ENCODE measurements around the gene PICALM.
A peak's percentile ranks its signal among the peaks of the same experiment; 100 is the strongest.

The PICALM gene

GRCh38 chr11:86043765-86044503, 24.9 kb downstream of the PICALM start:
- DNase-seq: no peak

DNA sequence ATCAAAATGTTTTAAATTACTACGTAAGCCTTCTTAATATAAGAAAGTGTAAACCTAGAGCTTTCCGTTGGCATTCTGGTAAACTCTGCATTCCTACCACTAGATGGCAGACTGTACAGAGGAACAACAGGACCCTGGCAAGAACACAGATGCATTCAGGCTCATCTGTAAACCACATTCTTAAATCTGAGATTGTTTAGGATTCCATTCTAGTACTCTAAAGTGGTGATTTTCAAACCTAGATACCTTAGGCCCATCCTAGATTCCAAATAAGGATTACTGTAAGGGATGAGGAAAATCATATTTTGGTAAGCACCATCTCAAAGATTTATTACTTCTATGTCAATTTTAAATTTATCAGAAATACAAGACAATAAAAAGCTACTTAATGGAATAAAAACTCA, 26.9 kb downstream of the PICALM start:
- DNase-seq: peak; percentile 86

DNA sequence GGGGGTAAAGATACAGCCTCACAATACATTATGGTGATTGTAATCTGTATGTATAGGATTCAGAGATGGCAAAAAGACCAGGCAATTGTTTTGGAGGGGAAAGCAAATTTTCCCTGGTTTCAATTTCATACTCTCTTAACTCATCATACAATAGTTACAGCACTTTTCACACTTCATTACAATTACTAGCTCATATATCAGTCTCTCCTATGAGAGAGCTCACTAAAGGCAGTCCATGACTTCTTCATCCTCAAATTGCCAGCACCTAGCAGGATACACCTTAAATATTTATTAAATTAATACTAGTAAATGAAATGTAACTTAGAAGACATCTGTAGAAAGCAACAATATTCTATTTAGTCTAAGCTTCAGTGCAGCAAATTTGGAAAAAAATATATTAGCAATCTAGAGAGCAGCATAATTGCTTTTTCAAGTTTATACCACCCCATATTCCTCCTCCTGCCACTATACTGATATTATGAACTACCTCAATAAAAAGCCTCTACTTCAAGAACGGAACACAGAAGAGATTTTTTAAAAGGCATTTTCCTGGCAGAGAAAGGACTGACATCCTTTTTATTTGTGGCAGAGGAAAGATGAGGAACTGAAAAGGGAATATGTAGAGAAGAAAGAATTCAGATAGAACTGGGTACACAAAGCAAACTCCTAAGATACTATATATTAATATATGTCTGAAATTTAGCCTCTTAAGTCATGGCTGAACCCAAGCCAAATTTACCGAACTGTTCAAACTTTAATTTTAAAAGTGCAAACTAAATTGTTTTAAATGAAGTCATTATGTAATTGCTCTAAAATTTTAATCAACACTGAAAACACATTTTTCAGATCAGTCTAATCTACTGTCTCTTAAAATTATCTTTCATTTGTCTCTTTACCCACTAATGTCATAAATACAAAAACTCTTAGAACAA, 27.7 kb downstream of the PICALM start:
- no peak for DNase-seq

DNA sequence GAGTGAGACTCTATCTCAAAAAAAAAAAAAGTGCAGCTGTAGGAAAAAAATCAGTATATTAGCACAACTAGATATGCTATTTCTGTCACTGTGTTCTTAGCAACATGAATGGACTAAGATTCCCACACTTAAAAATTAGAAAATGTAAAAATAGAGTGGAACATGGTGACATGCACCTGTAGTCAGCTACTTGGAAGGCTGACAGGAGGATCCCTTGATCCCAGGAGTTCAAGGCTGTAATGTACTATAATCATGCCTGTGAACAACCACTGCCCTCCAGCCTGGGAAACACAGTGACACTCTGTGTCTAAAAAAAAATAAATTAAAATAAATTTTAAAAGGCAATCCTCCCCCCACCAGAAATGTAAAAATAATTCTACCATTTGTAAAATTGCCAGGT, 29.8 kb downstream of the PICALM start:
- no peak for DNase-seq

DNA sequence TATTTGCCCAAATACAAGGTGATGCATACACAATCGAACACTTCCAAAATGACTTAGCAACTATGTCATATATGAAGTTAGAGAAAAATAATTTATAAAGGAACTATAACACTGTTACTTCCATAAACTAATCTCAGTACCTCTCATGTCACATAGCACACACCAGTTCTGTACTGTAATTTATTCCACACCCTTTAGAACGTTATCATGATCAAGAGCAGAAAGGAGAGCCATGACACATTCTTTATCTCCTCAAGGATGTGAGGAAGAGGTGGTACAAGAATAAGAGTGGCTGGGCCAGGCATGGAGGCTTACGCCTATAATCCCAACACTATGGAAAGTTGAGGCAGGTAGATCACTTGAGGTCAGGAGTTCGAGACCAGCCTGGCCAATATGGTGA, 31.1 kb downstream of the PICALM start:
- DNase-seq: no peak

GRCh38 chr11:86035920-86036319, 33.0 kb downstream of the PICALM start:
- no peak for DNase-seq

DNA sequence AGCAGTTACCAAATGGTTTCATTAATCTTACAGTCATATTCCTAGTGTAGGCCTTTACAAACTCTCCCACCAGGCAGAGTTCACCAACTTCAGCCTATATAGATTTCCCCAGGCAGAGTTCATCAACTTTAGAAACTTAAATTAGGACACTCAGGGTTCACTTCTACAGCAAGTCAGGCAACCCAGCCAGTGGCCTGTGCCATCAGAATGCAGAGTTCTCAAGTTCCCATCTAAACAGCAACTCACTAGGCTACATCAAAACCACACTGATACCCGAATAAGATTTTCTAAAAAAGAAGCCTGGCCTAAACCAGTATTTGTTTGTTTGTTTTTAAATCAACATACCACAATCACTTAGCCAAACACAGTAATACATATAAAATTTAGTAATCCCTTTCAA, 33.7 kb downstream of the PICALM start:
- DNase-seq: no peak

GRCh38 chr11:86034710-86035109, 34.2 kb downstream of the PICALM start:
- DNase-seq: no peak

- DNase-seq: no peak
Observed at GRCh38 chr11:86021377-86021776, 47.5 kb downstream of the PICALM start.

- no peak for DNase-seq
Observed at GRCh38 chr11:86018249-86018648, 50.6 kb downstream of the PICALM start.

GRCh38 chr11:86016451-86016850, 52.4 kb downstream of the PICALM start:
- DNase-seq: no peak

DNA sequence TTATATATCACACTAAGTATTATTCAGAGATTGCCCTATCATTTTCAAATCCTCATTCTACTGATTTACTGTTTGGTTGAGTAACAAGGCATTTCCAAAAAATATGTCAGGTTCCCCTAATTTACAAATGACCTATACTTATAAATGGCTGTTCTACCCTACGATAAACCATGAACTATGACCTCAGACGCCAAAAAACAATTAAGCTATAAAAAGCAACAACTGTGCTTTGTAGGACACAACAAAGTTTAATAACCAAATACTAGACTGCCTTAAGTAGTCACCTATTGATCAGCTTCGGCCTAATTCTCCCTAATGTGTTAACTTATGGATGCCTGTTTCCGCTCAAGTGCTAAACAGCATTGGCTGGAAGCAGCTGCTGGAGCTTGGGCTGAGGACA, 53.2 kb downstream of the PICALM start:
- no peak for DNase-seq

DNA sequence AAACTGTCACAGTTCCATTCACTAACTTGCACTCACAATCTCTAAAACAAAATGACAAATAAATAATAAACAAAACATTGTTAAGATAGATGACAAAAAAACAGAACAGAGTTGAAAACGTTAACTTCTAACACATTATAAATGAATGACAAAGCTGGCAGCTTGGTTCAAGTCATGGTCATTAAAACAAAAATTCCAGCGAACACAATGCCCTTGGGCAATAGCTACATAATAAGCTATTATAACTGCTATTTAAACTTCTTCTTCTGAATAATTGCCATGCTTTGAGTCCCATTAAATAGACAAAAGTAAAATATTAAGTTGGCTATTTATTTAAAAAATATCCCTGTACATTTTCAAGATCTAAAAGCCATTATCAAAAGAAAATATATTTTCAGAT, 54.7 kb downstream of the PICALM start:
- DNase-seq: no peak

- no peak for DNase-seq
Observed at GRCh38 chr11:86013713-86014112, 55.2 kb downstream of the PICALM start.

DNA sequence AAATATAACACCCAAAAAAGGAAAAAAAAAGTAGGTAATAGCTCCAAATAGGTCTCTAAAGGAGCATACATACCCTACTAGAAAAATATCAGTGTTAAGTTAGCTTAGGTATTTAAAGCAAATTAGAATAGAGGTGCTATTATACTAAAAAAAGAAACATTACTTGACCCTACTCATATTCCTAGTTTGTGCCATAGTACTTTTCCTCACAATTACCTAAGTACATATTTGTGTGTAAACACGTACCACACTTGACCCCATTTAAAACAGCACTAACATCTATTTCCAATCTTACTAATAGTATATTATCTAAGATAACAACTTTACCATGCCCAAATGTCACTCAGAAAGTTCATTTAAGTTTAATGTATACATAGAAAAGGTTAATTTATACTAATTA, 57.7 kb downstream of the PICALM start:
- DNase-seq: no peak

DNA sequence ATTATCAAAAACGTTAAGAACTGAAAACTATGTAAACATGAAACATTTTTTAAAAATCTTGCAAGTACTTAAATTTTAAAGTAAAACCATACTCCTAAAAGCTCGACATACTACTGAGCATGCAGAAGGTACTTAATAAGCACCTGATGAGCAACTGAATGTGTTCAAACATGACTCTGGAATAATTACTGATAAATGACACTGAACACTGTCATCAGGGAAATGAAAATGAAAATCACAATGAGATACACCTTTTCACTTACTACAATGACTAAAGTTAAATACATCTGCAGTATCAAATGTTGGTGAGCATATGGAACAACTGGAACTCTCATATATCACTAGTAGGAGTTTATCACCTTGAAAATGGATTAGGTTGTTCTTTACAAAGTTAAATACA, 65.2 kb downstream of the PICALM start:
- DNase-seq: no peak

DNA sequence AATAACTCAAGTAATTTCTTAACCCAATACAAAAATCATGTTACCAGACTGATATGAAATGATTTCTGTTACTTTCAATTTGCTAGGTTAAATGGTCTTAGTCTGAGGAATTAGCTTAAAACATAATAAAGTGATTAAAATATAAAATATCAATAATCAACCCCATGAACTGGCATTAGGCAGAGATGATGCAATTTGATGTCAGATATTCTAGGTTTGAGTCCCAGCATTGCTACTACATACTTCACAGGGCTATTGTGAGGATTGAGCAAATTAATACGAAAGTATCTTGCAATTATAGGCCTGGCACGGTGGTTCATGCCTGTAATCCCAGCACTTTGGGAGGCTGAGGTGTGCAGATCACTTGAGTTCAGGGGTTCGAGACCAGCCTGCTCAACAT, 66.5 kb downstream of the PICALM start:
- no peak for DNase-seq

- DNase-seq: no peak
Observed at GRCh38 chr11:85991508-85991907, 77.4 kb downstream of the PICALM start.

DNA sequence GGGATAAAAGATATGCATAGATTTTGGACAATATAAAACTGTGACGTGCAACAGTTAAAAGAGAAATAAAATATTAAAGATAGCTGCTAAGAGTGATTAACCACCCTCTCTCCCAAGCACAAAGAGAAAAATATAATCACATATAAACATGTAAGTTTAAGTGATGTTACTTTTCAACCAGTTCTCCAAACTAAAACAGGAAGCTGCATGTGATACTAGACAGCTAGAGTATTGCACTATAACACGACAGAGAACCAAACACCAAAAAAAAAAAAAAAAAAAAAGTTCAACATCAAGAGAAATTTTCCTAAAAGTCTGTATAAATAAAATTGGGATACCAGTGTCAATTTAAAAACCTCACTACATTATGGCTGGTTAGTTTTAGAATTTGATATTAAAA, 79.1 kb downstream of the PICALM start:
- DNase-seq: no peak

DNA sequence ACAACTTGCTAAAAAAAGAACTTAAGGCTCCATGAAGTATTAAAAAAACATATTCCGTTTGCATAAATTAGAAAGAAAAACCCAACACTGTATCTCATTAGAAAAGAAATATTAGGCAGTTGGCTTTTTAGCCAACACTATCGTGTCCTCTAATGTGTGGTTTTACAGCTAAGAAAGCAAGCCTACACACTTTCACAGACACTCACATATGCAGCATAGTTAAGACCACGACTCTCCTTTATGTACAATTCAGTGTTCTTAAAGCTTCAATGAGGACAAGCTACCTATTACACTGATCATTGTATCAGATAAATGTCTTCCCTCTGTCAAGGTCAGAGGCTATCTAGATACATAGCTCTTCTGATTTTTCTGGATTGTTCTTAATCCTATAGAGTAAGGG, 80.1 kb downstream of the PICALM start:
- no peak for DNase-seq

- no peak for DNase-seq
Observed at GRCh38 chr11:85977751-85978160, 91.1 kb downstream of the PICALM start.

DNA sequence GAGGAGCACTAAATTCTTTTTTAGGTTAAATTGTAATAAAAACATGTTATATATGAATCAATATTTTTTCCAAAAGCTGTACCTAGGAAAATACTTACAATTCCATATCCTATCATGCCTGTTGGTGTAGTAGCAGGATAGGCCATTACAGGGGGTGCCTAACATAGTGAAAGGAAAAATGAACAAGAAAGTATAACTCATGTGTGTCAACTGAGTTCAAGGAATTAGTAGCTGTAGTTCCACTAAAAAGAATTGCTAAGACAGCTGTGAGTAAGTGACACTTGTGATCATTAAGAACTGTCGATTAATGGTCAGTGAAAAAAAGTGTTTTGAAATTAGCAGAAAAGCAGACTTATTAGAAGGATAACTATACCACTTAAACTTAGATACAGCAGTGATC, 92.4 kb downstream of the PICALM start:
- DNase-seq: no peak

DNA sequence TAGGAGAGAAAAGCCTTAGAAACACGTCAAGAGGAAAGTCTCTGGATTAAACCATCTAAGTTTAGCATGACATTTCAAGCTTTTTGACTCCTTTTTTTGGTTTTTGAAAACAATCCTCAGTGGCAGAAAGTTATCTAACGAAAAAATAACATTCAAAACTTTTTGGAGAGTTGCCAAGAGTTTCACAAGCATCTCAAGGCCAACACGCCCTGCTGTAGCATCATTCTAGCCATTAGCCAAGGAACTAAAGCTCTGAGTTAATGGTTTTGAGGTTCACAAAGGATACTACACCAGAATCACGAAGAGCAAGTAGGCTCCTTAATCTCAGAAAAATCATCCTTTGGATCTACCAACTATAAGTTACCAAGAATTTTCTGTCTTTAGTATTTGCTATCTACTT, 94.8 kb downstream of the PICALM start:
- DNase-seq: no peak

- DNase-seq: no peak
Observed at GRCh38 chr11:85970593-85970992, 98.3 kb downstream of the PICALM start.
